Esophagus muscularis mucosa (tissue), 4 donors: ENCODE results near the gene IGSF23. TPM values are rescaled to one million over a fixed set of nuclear protein-coding genes. Genes with fewer than 3 reads are reported as not detected.
A peak's percentile ranks its signal among the peaks of the same experiment; 100 is the strongest.

Experiments used
- DNase-seq: peaks from one replicate; pipeline ENCODE4 v3.0.0-alpha.2; 2017; ENCODE audit errors: extremely low spot score
- H3K27ac ChIP-seq, 4 donors: fragments of 200-600 bp; sonication (generic); replicated peaks in 1 of 4; 1 replicate in 3 of 4; 2 replicates in 1 of 4; pipeline ENCODE4 v1.5.1; 2016 to 2019; ENCODE audit warnings: mild to moderate bottlenecking in 1 of 4
- H3K27me3 ChIP-seq, 4 donors: fragments of 200-600 bp; sonication (generic); one replicate each; pipeline versions ENCODE4 v1.5.1 to v1.6.0; 2016 to 2019
- H3K36me3 ChIP-seq, 4 donors: fragments of 200-600 bp; sonication (generic); one replicate each; pipeline ENCODE4 v1.5.1; 2016 to 2019
- H3K4me1 ChIP-seq, 4 donors: fragments of 200-600 bp; sonication (generic); one replicate each; pipeline ENCODE4 v1.5.1; 2016 to 2019
- H3K4me3 ChIP-seq, 4 donors: fragments of 200-600 bp; sonication (generic); 1 replicate in 2 of 4; 2 replicates in 2 of 4; pipeline ENCODE4 v1.5.1; 2016 to 2019; ENCODE audit warnings: mild to moderate bottlenecking in 4 of 4, moderate library complexity in 1 of 4
- H3K9me3 ChIP-seq, 4 donors: fragments of 200-600 bp; sonication (generic); 1 replicate in 3 of 4; 2 replicates in 1 of 4; pipeline ENCODE4 v1.5.1; 2016 to 2019
- EP300 ChIP-seq: sonication (generic); formaldehyde crosslinking; IDR thresholded peaks from one replicate; pipeline ENCODE4 v1.6.1; 2017; ENCODE audit warnings: antibody characterized with exemption
- POLR2A ChIP-seq: fragments of 450-650 bp; IDR thresholded peaks from one replicate; pipeline ENCODE4 v1.6.1; 2017; ENCODE audit warnings: antibody characterized with exemption, moderate library complexity, mild to moderate bottlenecking, low read depth
- POLR2AphosphoS5 ChIP-seq, 2 donors: sonication (generic); formaldehyde crosslinking; IDR thresholded peaks; one replicate each; pipeline ENCODE4 v1.6.1; 2017; ENCODE audit warnings: antibody characterized with exemption in 2 of 2
- WGBS: methylation state at CpG from one replicate; pipeline ENCODE4 v1.1.5; 2018; 5-methylcytosine and 5-hydroxymethylcytosine counted together
- intact Hi-C: fragments of 100-400 bp; cut with DNase I; formaldehyde crosslinking; loops from one replicate; pipeline ENCODE4 v1.15.1; 2023
- total RNA-seq, 4 donors: library from RNA; depleted of rRNA; stranded (reverse); fragments of >200 nt; gene quantifications; one replicate each; pipeline versions ENCODE4 v1.1.0 to v1.2.1, GENCODE V29; 2016
- TF ChIP-seq, protein P1 (sequence below), 3 experiments: fragments of 200-600 bp in 2 of 3; fragments of 450-650 bp in 1 of 3; sonication (generic) in 2 of 3; IDR thresholded peaks; one replicate each; pipeline ENCODE4 v1.5.1; 2017 to 2019; ENCODE audit warnings: antibody characterized with exemption in 3 of 3, mild to moderate bottlenecking in 2 of 3, moderate library complexity in 1 of 3

Gene IGSF23
- total RNA-seq, 4 donors from 2014 or later = not detected

- Histone ChIP-seq H3K36me3 (peaks cover 28 to 79% (median 71%) of the 10 kb centered on the region in 4 donors), H3K27me3 (no peaks in the 10 kb centered on the region), H3K4me1 (peaks cover 25 to 44% (median 37%) of the 10 kb centered on the region in 4 donors), H3K4me3 (no peak overlapping the region), H3K9me3 (no peaks in the 10 kb centered on the region), H3K27ac (no peak overlapping the region)
- WGBS = 86% methylated on average over 15 of the region's 15 CpGs
- DNase-seq = no peak
- TF ChIP-seq POLR2AphosphoS5 (IDR thresholded peaks at IDR 0.05) = no peak
- TF ChIP-seq EP300 = no peak
- TF ChIP-seq, protein P1, sequence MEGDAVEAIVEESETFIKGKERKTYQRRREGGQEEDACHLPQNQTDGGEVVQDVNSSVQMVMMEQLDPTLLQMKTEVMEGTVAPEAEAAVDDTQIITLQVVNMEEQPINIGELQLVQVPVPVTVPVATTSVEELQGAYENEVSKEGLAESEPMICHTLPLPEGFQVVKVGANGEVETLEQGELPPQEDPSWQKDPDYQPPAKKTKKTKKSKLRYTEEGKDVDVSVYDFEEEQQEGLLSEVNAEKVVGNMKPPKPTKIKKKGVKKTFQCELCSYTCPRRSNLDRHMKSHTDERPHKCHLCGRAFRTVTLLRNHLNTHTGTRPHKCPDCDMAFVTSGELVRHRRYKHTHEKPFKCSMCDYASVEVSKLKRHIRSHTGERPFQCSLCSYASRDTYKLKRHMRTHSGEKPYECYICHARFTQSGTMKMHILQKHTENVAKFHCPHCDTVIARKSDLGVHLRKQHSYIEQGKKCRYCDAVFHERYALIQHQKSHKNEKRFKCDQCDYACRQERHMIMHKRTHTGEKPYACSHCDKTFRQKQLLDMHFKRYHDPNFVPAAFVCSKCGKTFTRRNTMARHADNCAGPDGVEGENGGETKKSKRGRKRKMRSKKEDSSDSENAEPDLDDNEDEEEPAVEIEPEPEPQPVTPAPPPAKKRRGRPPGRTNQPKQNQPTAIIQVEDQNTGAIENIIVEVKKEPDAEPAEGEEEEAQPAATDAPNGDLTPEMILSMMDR (IDR thresholded peaks at IDR 0.05) = no peak
- no peak for TF ChIP-seq POLR2A
- intact Hi-C loops = no loop called here
Observed at GRCh38 chr19:44649578-44650145, 36.3 kb downstream of the IGSF23 start.

DNA sequence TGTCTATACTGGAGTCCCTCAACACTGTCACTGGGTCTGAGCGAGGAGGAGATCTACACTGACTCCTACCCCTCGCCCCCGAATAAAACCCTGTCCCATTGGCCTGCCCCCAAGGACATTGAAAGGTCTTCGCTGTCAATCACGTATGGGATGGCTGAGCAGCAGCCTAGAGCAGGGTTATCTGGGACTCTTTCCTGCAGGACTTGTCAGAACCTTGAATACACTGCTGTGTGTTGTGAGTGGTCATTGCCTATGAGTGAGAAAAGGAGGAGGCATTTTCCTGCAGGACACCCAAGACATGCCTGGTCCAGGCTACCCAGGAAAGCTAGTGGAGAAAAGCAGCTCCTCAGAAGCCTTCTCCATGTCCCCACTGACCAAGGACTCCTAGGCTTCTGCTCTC is 40.0 kb downstream of the IGSF23 start:
- H3K9me3 ChIP-seq = no peaks in the 10 kb centered on the region
- no peaks in the 10 kb centered on the region for H3K27me3 ChIP-seq
- intact Hi-C loops = no loop called here
- no peak for DNase-seq
- TF ChIP-seq POLR2A (no peak), POLR2AphosphoS5 (IDR thresholded peaks at IDR 0.05) (no peak)
- TF ChIP-seq, protein P1 (IDR thresholded peaks at IDR 0.05) = no peak
- WGBS = 85% methylated on average over 5 of the region's 5 CpGs
- no peak overlapping the region for H3K27ac ChIP-seq
- H3K4me1 ChIP-seq = peaks cover 8 to 25% (median 17%) of the 10 kb centered on the region in 4 donors
- H3K4me3 ChIP-seq = no peak overlapping the region
- H3K36me3 ChIP-seq = peaks cover 48 to 94% (median 84%) of the 10 kb centered on the region in 4 donors

DNA sequence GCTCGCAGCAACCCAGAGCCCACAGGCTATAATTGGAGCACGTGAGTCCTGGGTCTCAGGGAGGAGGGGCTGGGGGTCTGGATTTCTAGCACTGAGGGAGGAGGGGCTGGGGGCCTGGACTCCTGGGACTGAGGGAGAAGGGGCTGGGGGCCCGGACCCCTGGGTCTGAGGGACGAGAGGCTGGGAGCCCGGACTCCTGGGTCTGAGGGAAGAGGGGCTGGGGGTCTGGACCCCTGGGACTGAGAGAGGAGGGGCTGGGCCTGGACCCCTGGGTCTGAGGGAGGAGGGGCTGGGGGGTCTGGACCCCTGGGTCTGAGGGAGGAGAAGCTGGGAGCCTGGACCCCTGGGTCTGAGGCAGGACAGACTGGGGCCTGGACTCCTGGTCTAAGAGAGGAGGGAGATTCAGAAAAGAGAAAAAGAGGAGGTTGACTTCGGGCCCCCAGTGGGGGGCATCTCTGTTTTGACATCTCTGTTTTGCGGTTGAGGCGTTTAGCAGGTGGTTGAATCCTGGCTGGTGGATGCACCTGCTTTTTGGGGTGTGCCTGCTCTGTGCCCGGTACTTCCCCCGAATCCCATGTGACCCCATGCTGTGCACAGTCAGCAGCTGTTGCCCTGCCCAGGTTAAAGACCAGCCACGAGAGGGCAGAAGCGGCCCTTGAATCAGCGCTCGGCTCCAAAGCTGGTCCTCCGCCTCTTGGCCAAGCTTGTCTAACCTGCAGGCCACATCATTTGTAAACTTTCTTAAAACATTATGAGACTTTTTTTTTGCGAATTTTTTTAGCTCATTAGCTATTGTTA is 40.8 kb downstream of the IGSF23 start:
- Histone ChIP-seq H3K27me3 (no peaks in the 10 kb centered on the region), H3K27ac (no peak overlapping the region), H3K9me3 (no peaks in the 10 kb centered on the region), H3K36me3 (peaks cover 56 to 99% (median 90%) of the 10 kb centered on the region in 4 donors), H3K4me3 (no peak overlapping the region), H3K4me1 (peaks cover 0 to 19% (median 10%) of the 10 kb centered on the region in 4 donors)
- DNase-seq = no peak
- intact Hi-C loops = no loop called here
- WGBS = 54% methylated on average over 15 of the region's 16 CpGs
- TF ChIP-seq, protein P1 (IDR thresholded peaks at IDR 0.05) = peak; percentile 43 to 60 (median 59)
- TF ChIP-seq POLR2A (no peak), EP300 (no peak), POLR2AphosphoS5 (IDR thresholded peaks at IDR 0.05) (no peak)

DNA sequence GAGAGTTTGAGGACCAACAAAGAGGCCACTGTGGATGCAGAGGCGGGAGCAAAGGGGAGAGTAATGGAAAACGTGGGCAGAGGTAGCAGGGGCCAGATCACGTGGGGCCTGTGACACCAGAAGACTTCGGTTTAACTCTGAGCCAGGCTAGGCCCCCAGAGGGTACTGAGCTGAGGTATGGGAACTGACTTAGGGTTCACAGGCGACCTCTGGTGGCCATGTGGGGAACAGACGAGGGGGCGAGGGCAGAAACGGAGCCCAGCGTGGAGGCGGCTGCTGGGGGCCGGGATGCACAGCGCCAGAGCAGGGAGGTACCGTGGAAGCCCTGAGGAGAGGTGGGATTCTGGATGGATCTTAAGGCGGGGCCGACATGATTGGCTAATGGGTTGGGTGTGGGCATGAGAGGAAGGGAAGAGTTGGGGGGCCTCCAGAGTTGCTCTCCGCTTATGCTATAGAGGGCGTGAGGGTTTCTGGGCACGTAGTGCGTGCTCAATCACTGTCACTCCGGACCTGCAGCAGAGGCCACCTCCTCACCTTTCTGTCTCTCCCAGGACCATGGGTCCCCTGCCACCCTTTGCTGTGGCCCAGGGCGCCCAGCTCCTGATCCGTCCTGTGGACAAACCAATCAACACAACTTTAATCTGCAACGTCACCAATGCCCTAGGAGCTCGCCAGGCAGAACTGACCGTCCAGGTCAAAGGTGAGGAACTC is 44.0 kb downstream of the IGSF23 start:
- Histone ChIP-seq H3K27ac (no peak overlapping the region), H3K9me3 (no peaks in the 10 kb centered on the region), H3K4me1 (peaks cover 0 to 15% (median 9%) of the 10 kb centered on the region in 4 donors), H3K36me3 (peaks cover 49 to 99% (median 91%) of the 10 kb centered on the region in 4 donors), H3K4me3 (no peak overlapping the region), H3K27me3 (no peaks in the 10 kb centered on the region)
- no peak for DNase-seq
- WGBS = 46% methylated on average over 23 of the region's 25 CpGs
- intact Hi-C loops = loop anchor here (2.0 to 5.0 kb wide), 2 partner anchors 70 to 87 kb away; no protein-coding TSS in a partner anchor
- TF ChIP-seq POLR2A (no peak), POLR2AphosphoS5 (IDR thresholded peaks at IDR 0.05) (no peak)
- TF ChIP-seq, protein P1 (IDR thresholded peaks at IDR 0.05) = peak in 2 of 3 experiments; percentile 83 to 89
